Stimulated activated CD8-positive, alpha-beta memory T cell treated with anti-CD3 and anti-CD28 coated beads, Interleukin-4, amount 100 ng/mL, for 24 hours (primary cell): ENCODE measurements around the gene ARHGAP15.
A peak's percentile ranks its signal among the peaks of the same experiment; 100 is the strongest.

Source experiments
- DNase-seq: peaks from one replicate; pipeline ENCODE4 v3.0.0-alpha.2; 2020; ENCODE audit warnings: low read depth

ARHGAP15 gene

GRCh38 chr2:143225931-143226330, 96.7 kb downstream of the ARHGAP15 start:
- no peak for DNase-seq

GRCh38 chr2:143226714-143227541, 97.7 kb downstream of the ARHGAP15 start:
- DNase-seq: no peak

GRCh38 chr2:143229411-143229810, 100.2 kb downstream of the ARHGAP15 start:
- DNase-seq: no peak

- no peak for DNase-seq
Measured at GRCh38 chr2:143229952-143230351, 100.7 kb downstream of the ARHGAP15 start.

GRCh38 chr2:143230506-143231253, 101.5 kb downstream of the ARHGAP15 start:
- DNase-seq: no peak

- DNase-seq: no peak
Measured at GRCh38 chr2:143231254-143231645, 102.0 kb downstream of the ARHGAP15 start.

- no peak for DNase-seq
Measured at GRCh38 chr2:143237146-143237777, 108.0 kb downstream of the ARHGAP15 start.

GRCh38 chr2:143241403-143242088, 112.3 kb downstream of the ARHGAP15 start:
- DNase-seq: no peak

GRCh38 chr2:143246246-143246645, 117.0 kb downstream of the ARHGAP15 start:
- no peak for DNase-seq

GRCh38 chr2:143246815-143247744, 117.9 kb downstream of the ARHGAP15 start:
- DNase-seq: no peak

- no peak for DNase-seq
Measured at GRCh38 chr2:143248631-143249030, 119.4 kb downstream of the ARHGAP15 start.

- no peak for DNase-seq
Measured at GRCh38 chr2:143251681-143252080, 122.5 kb downstream of the ARHGAP15 start.

GRCh38 chr2:143252138-143252907, 123.1 kb downstream of the ARHGAP15 start:
- DNase-seq: no peak

- DNase-seq: no peak
Measured at GRCh38 chr2:143254110-143254509, 124.9 kb downstream of the ARHGAP15 start.

GRCh38 chr2:143255086-143255485, 125.9 kb downstream of the ARHGAP15 start:
- no peak for DNase-seq

- no peak for DNase-seq
Measured at GRCh38 chr2:143255899-143256298, 126.7 kb downstream of the ARHGAP15 start.

- no peak for DNase-seq
Measured at GRCh38 chr2:143258126-143258892, 129.1 kb downstream of the ARHGAP15 start.

- DNase-seq: peak; percentile 52
Measured at GRCh38 chr2:143259368-143259958, 130.2 kb downstream of the ARHGAP15 start.

- peak; percentile 15 for DNase-seq
Measured at GRCh38 chr2:143261986-143262385, 132.8 kb downstream of the ARHGAP15 start.
